Measurements from ENCODE around the gene VHLL. TPM values are rescaled to one million over a fixed set of nuclear protein-coding genes. Genes with fewer than 3 reads are reported as not detected.
A peak's percentile ranks its signal among the peaks of the same experiment; 100 is the strongest.

The VHLL gene
- total RNA-seq, 1 donor from 2014 or later: not detected

- DNase-seq: peak; percentile 59
Measured at GRCh38 chr1:156291226-156292061, 7.7 kb downstream of the VHLL start.

DNA sequence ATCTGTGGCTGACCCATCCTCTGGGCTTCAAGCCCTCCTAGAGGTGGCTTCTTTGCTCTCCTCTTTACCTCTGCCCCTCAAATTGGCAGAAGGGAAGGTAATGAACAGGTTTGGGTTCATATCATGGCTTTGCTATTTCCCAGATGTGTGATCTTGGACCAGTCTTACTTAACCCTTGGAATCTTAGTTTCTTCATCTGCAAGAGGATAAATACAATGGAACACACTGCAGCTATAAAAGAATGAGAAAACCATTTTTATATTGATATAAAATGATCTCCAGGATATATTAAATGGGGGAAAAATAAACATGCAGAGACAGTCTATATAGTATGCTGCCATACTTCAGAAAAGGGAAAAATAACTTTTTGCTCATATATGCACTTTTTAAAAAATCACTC lies 9.2 kb downstream of the VHLL start:
- no peak for DNase-seq

DNA sequence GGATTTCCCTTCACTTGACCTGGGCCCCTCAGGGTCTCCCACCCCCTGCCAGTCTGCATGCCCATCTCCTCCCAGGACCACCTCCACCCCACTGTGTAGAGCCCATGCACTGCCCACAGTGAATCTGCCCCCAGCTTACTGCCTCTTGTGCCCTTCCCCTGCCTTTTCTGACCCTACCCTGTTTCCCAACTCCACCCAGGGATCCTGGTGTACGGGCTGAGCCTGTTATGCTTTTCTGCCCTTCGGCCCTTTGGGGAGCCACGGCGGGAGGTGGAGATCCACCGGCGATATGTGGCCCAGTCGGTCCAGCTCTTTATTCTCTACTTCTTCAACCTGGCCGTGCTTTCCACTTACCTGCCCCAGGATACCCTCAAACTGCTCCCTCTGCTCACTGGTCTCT lies 13.0 kb downstream of the VHLL start:
- no peak for DNase-seq

GRCh38 chr1:156285437-156285836 lies 13.7 kb downstream of the VHLL start:
- DNase-seq: no peak

DNA sequence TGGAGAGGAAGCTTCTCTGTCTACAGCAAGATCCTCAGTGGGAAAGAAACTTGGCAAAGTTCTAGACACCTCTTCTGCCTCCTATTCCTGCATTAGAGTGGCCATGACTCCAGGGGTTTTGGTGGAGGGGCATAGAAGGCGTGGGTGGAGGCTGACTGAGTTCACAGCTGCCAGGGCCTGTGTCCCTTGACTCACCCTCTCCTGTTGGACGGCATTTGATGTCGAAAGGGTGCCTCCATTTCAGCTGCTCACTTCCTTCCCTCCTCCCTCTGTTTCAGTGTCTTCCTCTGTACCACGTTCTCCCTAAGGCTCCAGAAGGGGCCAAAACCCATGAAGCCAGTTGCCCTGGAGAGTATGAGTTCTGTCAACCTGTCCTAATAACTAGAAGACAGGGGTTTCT lies 14.3 kb downstream of the VHLL start:
- no peak for DNase-seq

GRCh38 chr1:156284112-156284511 lies 15.0 kb downstream of the VHLL start, which contains the start of gene TMEM79:
TMEM79 (plus strand) TSS chr1:156284325; CDS start chr1:156285227, 902 bp downstream.
- DNase-seq: no peak

DNA sequence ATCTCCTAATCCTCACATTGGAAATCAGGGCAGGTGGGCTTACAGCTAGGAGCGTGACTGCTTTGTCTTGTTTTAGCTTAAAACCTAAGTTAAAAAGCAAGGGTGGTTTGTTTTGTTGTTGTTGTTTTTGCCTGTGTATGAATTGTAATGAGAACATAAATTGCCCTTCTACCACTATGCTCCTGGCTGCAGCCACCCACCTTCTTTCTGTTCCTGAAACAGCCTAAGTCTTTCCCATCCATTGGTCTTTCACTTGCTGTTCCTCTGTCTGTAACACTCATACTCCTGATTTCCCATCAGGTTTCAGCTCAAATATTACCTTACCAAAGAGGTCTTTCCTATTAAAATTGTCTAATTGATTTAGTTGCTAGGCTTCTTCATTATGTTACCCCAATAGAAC lies 15.6 kb downstream of the VHLL start:
- no peak for DNase-seq

DNA sequence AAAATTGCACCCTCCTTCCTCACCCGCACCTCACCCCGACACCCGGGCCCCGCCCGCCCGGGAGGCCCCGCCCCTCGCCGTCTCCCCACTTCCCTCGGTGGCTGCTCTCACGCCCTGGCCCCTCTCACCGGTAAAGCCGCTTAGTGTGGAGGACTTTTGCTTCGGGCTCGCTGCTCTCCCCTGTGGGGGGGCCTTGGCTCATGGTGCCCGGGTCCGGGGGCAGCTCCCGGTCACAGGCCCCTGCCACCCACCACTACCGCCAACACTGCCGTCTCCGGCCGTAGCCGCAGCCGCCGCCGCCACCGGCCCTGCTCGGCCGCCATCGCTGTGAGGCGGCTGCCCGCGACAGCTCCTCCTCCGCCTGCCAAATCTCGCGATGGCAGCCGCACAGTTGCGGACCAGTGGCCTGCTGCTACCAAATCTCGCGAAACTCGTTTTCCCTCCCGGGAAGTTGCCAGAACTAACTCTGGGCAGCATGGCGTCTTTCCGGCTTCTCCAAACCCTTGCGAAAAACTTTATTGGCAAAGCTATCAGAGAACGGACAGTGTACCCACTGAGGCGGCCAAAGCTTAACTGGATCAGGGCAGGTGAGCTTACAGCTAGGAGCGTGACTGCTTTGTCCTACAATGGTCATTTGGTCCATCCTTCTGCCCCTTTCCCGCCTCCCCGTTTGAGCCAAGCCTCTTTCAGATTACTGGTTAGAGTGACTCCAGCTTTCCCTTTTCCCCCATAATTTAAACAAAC lies 16.5 kb downstream of the VHLL start, which contains the start of gene SMG5:
SMG5 (minus strand) TSS at position 347 of the 744 bp plus-strand sequence; CDS start at position 202, 145 bp downstream.
- peak; percentile 98 for DNase-seq

DNA sequence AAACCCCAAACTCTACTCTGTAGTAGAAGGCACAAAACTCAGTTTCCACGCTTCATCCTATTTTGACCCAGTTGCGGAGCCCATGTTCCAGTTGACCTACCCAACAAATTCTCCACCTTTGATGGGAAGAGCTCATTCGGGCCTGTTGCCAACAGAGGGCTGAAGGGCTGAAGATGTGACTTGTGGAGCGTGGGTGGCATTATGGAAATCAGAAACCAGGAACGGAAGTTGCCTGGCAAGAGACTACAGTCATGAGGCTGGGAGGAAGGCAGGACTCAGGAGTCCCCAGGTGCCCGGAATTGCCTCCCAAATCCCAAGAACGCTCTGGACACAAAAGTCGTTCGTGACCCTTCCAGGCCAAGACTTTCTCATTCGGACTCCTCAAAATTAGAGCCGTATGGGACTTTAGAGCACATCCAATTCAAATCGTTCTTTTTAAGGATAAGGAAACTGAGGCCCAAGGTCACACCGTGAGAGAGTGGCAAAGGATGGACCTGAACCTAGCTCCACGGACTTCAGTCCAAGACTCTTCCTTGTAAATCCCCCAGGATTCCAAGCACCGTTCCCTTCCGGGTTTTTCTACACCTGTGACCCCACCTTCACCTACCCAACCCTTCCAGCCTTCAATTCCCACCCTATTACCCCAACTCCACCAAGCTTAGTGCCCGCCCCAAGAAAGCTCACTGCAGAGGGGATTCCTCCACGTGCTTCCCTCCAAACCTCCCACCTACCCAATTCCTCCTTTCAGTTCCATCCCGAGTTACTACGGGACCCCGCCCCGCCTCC lies 17.2 kb downstream of the VHLL start:
- DNase-seq: no peak

DNA sequence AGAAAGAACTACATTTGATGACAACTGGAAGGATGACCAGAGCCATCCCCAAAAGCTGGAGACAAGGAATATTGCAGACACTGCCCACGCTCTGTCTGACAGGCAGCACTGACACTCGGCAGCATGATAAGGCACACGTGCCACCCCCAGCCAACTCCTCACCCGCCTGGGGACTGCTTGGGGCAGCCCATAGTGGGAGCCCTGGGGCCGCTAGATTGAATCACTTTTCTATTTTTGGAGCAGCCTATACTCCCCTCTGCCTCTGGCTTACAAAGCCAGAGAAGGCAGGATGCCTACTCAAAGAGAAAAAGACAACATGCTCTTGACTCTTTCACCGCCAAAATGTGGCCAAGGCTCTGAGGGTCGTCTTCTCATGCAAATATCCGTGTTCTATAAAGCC lies 17.8 kb downstream of the VHLL start:
- no peak for DNase-seq

GRCh38 chr1:156279837-156280236 lies 19.3 kb downstream of the VHLL start:
- no peak for DNase-seq

GRCh38 chr1:156276966-156277381 lies 22.1 kb downstream of the VHLL start:
- DNase-seq: no peak

- no peak for DNase-seq
Measured at GRCh38 chr1:156276532-156276931, 22.6 kb downstream of the VHLL start.

DNA sequence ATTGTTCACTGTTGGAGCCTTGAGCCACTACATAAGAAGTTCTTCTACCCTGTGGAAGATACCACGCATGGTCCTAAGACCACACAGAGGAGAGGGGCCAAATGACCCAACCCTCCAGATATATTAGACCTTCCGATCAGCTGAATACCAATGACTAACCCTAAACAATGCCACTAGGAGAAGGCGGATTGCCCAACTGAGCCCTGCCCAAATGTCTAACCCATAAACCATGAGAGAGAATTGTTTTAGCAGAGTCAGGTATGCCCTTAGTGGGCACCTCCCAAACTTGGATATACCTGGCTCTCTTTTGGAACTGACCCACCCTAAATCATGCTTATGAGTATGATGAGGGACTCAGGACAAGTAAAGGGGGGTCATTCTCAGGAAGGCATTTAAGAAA lies 28.8 kb downstream of the VHLL start:
- no peak for DNase-seq

- no peak for DNase-seq
Measured at GRCh38 chr1:156268336-156268735, 30.8 kb downstream of the VHLL start.

DNA sequence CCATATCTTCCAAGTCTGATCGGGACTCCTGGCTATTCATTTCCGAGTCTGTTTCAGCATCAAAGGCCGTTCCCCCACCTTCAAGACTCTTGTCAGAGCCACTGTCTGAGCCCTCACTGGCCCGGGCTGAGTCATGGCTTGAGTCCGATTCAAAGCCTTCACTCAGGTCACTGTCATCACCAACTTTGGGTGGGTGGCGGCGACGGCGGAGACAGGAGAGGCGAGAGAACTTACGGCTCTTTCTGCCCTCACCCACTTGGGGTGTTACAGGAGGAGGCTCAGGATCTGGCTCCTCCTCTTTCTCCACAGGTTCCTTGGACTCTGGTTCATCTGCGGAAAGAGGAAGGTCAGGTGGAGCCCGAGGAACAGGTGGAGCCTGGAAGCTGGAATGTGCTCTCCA lies 33.1 kb downstream of the VHLL start:
- DNase-seq: no peak

GRCh38 chr1:156263288-156263655 lies 35.8 kb downstream of the VHLL start:
- DNase-seq: no peak

DNA sequence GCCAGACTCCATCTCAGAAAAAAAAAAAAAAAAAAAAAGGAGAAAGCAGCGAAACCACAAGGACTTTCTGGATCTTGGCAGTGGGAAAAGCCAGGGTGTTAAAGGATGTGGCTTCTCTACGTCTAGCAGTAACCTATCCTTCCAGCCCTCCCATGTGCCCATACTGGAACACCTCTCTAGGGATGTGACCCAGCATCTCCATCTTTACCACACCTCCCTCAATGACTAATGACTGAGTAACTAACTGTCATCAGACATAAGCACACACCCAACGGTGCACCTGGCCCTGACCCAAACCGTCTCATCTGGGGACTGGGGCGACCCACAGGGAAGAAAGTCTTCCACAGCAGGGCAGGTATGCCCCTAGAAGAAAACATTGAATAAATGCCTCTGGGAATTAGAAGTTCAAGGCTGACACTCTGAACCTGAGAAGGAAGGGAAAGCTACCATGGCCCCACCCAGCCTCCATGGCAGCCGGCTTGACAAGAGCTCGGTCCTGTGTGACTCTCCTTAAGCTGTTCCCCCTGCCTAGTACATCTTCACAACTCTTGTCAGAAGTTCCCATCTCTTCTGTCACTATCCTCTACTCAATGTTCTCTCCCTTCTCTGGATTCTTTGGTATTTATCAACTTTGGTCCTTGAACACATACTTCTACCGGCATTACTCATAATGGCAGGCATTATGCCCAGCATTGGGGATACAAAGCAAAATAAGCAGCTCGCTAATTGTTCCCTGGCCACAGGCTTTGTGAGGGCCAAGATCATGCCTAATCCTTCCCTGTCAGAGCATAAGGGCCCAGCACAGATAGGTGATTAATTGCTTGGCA lies 36.4 kb downstream of the VHLL start:
- DNase-seq: no peak

DNA sequence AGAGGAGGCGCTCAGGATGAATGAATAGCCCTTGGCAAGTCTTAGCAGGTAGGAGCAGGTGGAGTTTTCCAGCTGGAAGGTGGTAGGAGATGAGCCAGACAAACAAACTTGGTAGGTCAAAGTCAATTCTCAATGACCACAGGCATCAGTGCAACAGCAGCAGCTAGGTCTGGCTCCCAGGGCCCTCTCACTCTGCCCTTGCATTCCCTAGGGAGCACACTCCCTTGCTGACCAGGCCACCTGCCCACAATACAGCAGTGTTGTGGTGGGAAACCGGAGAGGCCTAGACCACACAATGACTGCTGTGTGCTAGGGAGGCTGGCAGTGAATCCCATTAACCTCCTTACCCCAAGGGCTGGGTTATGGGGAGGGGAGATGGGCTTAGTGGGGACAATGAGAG lies 38.2 kb downstream of the VHLL start:
- no peak for DNase-seq

GRCh38 chr1:156259805-156260204 lies 39.3 kb downstream of the VHLL start:
- DNase-seq: no peak

GRCh38 chr1:156258859-156259258 lies 40.2 kb downstream of the VHLL start:
- DNase-seq: no peak

DNA sequence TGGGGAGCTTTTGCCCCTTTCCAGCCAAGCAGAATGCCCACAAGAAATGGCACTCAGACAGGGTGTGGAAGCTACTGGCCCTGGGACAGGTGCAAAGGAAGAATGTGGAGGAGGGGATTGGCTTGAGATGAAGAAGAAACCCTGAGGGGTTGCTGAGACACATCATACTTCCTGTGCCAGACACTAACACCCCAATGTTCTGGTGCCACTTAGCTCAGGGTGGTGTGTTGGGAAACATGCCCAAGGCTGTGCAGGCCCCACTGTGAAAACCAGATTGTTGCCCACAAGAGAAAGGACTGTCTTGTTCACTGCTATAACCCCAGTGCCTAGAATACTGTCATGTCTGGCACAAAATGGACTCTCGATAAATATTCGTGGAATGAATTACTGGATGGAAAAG lies 41.4 kb downstream of the VHLL start:
- no peak for DNase-seq

Measured in skin of body (tissue), 2 donors.